GM19463 (cell line): ENCODE results near the gene RNF145.

Experiments
- ATAC-seq: cut with Tn5 transposase; IDR thresholded peaks from one replicate; pipeline ENCODE4 v1.9.1; 2021; ENCODE audit warnings: mild to moderate bottlenecking, moderate library complexity; ENCODE audit not compliant: unreplicated experiment

The RNF145 gene

GRCh38 chr5:159195775-159196174 is 13.6 kb downstream of the RNF145 start:
- no peak for ATAC-seq

- ATAC-seq: no peak
Observed at GRCh38 chr5:159190170-159190569, 19.2 kb downstream of the RNF145 start.

- no peak for ATAC-seq
Observed at GRCh38 chr5:159189310-159189709, 20.0 kb downstream of the RNF145 start.

- no peak for ATAC-seq
Observed at GRCh38 chr5:159187719-159188118, 21.6 kb downstream of the RNF145 start.

- ATAC-seq: no peak
Observed at GRCh38 chr5:159186319-159186718, 23.0 kb downstream of the RNF145 start.

- no peak for ATAC-seq
Observed at GRCh38 chr5:159185773-159186172, 23.6 kb downstream of the RNF145 start.

GRCh38 chr5:159184858-159185381 is 24.4 kb downstream of the RNF145 start:
- peak; percentile 80 for ATAC-seq

- ATAC-seq: no peak
Observed at GRCh38 chr5:159184236-159184635, 25.1 kb downstream of the RNF145 start.

- ATAC-seq: no peak
Observed at GRCh38 chr5:159183247-159183646, 26.1 kb downstream of the RNF145 start.

- ATAC-seq: no peak
Observed at GRCh38 chr5:159182691-159183090, 26.7 kb downstream of the RNF145 start.

GRCh38 chr5:159181651-159182050 is 27.7 kb downstream of the RNF145 start:
- no peak for ATAC-seq

- no peak for ATAC-seq
Observed at GRCh38 chr5:159181152-159181551, 28.2 kb downstream of the RNF145 start.

GRCh38 chr5:159179529-159180305 is 29.6 kb downstream of the RNF145 start:
- ATAC-seq: no peak

GRCh38 chr5:159178978-159179377 is 30.4 kb downstream of the RNF145 start:
- peak; percentile 89 for ATAC-seq

- ATAC-seq: no peak
Observed at GRCh38 chr5:159175547-159175946, 33.8 kb downstream of the RNF145 start.

GRCh38 chr5:159174511-159175168 is 34.7 kb downstream of the RNF145 start:
- ATAC-seq: no peak

- ATAC-seq: no peak
Observed at GRCh38 chr5:159171274-159171673, 38.1 kb downstream of the RNF145 start.

GRCh38 chr5:159170021-159170420 is 39.3 kb downstream of the RNF145 start:
- no peak for ATAC-seq

- no peak for ATAC-seq
Observed at GRCh38 chr5:159166416-159166815, 42.9 kb downstream of the RNF145 start.

GRCh38 chr5:159163701-159164046 is 45.7 kb downstream of the RNF145 start:
- no peak for ATAC-seq

- ATAC-seq: peak; percentile 57
Observed at GRCh38 chr5:159163027-159163700, 46.2 kb downstream of the RNF145 start.
